Measurements from ENCODE around the gene PCNX1. TPM values are rescaled to one million over a fixed set of nuclear protein-coding genes. Genes with fewer than 3 reads are reported as not detected.

Gene PCNX1
- polyA plus RNA-seq, 3 donors, result 7.3 to 26.7 (median 8.1) TPM

GRCh38 chr14:70884595-70885342 lies 22.5 kb upstream of the PCNX1 start:
- 87% methylated on average over 8 of the region's 8 CpGs for WGBS (ENCODE audit: insufficient coverage)
- Histone ChIP-seq H2AFZ (ENCODE audit: insufficient read depth, low read depth, low read length, poor library complexity, severe bottlenecking) (no peak overlapping the region), H3K4me2 (replicated peaks; ENCODE audit: extremely low read depth, low read length, poor library complexity, severe bottlenecking) (no peak overlapping the region), H3K79me2 (ENCODE audit: insufficient read depth, low read length) (no peaks in the 10 kb centered on the region), H3K9ac (ENCODE audit: insufficient read depth, low read length, poor library complexity, severe bottlenecking) (no peak overlapping the region), H3K4me3 (replicated peaks in 1 of 3; ENCODE audit: low read depth in 2 of 3, low read length in 3 of 3) (no peak overlapping the region), H3K9me3 (replicated peaks in 1 of 2; ENCODE audit: control insufficient read depth in 1 of 2, insufficient read depth in 1 of 2, low read length in 2 of 2) (no peaks in the 10 kb centered on the region), H3K27ac (ENCODE audit: low read depth in 1 of 2, low read length in 2 of 2) (no peak overlapping the region), H3K27me3 (ENCODE audit: control insufficient read depth in 2 of 2, insufficient read depth in 2 of 2, low read length in 2 of 2) (no peaks in the 10 kb centered on the region), H4K20me1 (ENCODE audit: insufficient read depth, low read length) (no peaks in the 10 kb centered on the region), H3K4me1 (ENCODE audit: control insufficient read depth in 1 of 2, insufficient read depth in 2 of 2, low read length in 2 of 2) (peaks cover 91 to 96% of the 10 kb centered on the region in 2 donors), H3K36me3 (replicated peaks in 1 of 2; ENCODE audit: control insufficient read depth in 1 of 2, insufficient read depth in 2 of 2, low read length in 2 of 2) (no peaks in the 10 kb centered on the region)
- no peak for TF ChIP-seq CTCF (IDR thresholded peaks at IDR 0.05)
- DNase-seq, result peak in 1 of 3 donors; percentile 36
- Mint-ChIP-seq H3K27me3 (ENCODE audit: low read depth in 3 of 3) (peaks cover 0 to 4% (median 1%) of the 10 kb centered on the region in 3 donors), H3K9me3 (peaks cover 0 to 2% (median 0%) of the 10 kb centered on the region in 7 donors), H3K36me3 (peaks cover 0 to 3% of the 10 kb centered on the region in 2 donors), H3K4me3 (peak overlapping the region in 1 of 2 donors; percentile 33), H3K4me1 (peaks cover 94% of the 10 kb centered on the region), H3K27ac (peak overlapping the region in 6 of 7 donors; percentile 37 to 100 (median 69))
- intact Hi-C loops (cut with micrococcal nuclease), result no loop called here

GRCh38 chr14:70885343-70886022 lies 21.8 kb upstream of the PCNX1 start:
- no peaks in the 10 kb centered on the region for H3K36me3 ChIP-seq (replicated peaks in 1 of 2; ENCODE audit: control insufficient read depth in 1 of 2, insufficient read depth in 2 of 2, low read length in 2 of 2)
- no peaks in the 10 kb centered on the region for H4K20me1 ChIP-seq (ENCODE audit: insufficient read depth, low read length)
- H3K27me3 Mint-ChIP-seq (ENCODE audit: low read depth in 3 of 3), result peaks cover 0 to 7% (median 1%) of the 10 kb centered on the region in 3 donors
- intact Hi-C loops (cut with micrococcal nuclease), result no loop called here
- DNase-seq, result no peak
- no peak overlapping the region for H3K4me3 Mint-ChIP-seq
- WGBS (ENCODE audit: insufficient coverage), result 60% methylated on average over 4 of the region's 5 CpGs
- no peak overlapping the region for H3K4me2 ChIP-seq (replicated peaks; ENCODE audit: extremely low read depth, low read length, poor library complexity, severe bottlenecking)
- H2AFZ ChIP-seq (ENCODE audit: insufficient read depth, low read depth, low read length, poor library complexity, severe bottlenecking), result no peak overlapping the region
- peaks cover 0 to 3% of the 10 kb centered on the region in 2 donors for H3K36me3 Mint-ChIP-seq
- no peaks in the 10 kb centered on the region for H3K79me2 ChIP-seq (ENCODE audit: insufficient read depth, low read length)
- no peaks in the 10 kb centered on the region for H3K9me3 ChIP-seq (replicated peaks in 1 of 2; ENCODE audit: control insufficient read depth in 1 of 2, insufficient read depth in 1 of 2, low read length in 2 of 2)
- H3K4me1 ChIP-seq (ENCODE audit: control insufficient read depth in 1 of 2, insufficient read depth in 2 of 2, low read length in 2 of 2), result peaks cover 87 to 92% of the 10 kb centered on the region in 2 donors
- TF ChIP-seq CTCF (IDR thresholded peaks at IDR 0.05), result no peak
- H3K9ac ChIP-seq (ENCODE audit: insufficient read depth, low read length, poor library complexity, severe bottlenecking), result no peak overlapping the region
- no peaks in the 10 kb centered on the region for H3K27me3 ChIP-seq (ENCODE audit: control insufficient read depth in 2 of 2, insufficient read depth in 2 of 2, low read length in 2 of 2)
- peaks cover 91% of the 10 kb centered on the region for H3K4me1 Mint-ChIP-seq
- H3K4me3 ChIP-seq (replicated peaks in 1 of 3; ENCODE audit: low read depth in 2 of 3, low read length in 3 of 3), result no peak overlapping the region
- H3K9me3 Mint-ChIP-seq, result peaks cover 0 to 2% (median 0%) of the 10 kb centered on the region in 7 donors
- H3K27ac Mint-ChIP-seq, result peak overlapping the region in 4 of 7 donors; percentile 37 to 61 (median 52)
- H3K27ac ChIP-seq (ENCODE audit: low read depth in 1 of 2, low read length in 2 of 2), result no peak overlapping the region

All from CD14-positive monocyte (primary cell).